HEK293T (cell line): ENCODE results near the gene NFAT5.

ENCODE experiments used
- FOXA1 ChIP-seq: fragments of 450-650 bp; IDR thresholded peaks from 2 replicates; pipeline ENCODE4 v1.6.1; 2016; ENCODE audit warnings: mild to moderate bottlenecking
- NFRKB ChIP-seq: fragments of 450-650 bp; IDR thresholded peaks from 2 replicates; pipeline ENCODE4 v1.6.1; 2016; ENCODE audit warnings: mild to moderate bottlenecking, moderate library complexity

GRCh38 chr16:69520800-69521602, 44.8 kb upstream of the NFAT5 start:
- no peak for TF ChIP-seq FOXA1
- no peak for TF ChIP-seq NFRKB
